HepG2 (cell line): ENCODE data around the gene NPIPB6. TPM values are rescaled to one million over a fixed set of nuclear protein-coding genes. Genes with fewer than 3 reads are reported as not detected.

ENCODE experiments used
- HDAC2 ChIP-seq: sonication (generic); formaldehyde crosslinking; IDR thresholded peaks from 2 replicates; pipeline ENCODE4 v1.4.0; 2020; ENCODE audit warnings: missing genetic modification reagents
- KAT8 ChIP-seq: IDR thresholded peaks from 2 replicates; pipeline ENCODE4 v1.6.1; 2016; ENCODE audit warnings: missing genetic modification reagents, missing compliant biosample characterization
- KDM6A ChIP-seq: IDR thresholded peaks from 2 replicates; pipeline ENCODE4 v1.6.1; 2016; ENCODE audit warnings: low read depth
- MZF1 ChIP-seq: sonication (generic); formaldehyde crosslinking; IDR thresholded peaks from 2 replicates; pipeline ENCODE4 v1.8.1; 2023; ENCODE audit warnings: mild to moderate bottlenecking, missing genetic modification reagents, borderline replicate concordance
- NFKB2 ChIP-seq: sonication (generic); formaldehyde crosslinking; IDR thresholded peaks from 2 replicates; pipeline ENCODE4 v1.4.0; 2020; ENCODE audit warnings: missing genetic modification reagents, borderline replicate concordance
- ONECUT2 ChIP-seq: sonication (generic); formaldehyde crosslinking; IDR thresholded peaks from 2 replicates; pipeline ENCODE4 v1.4.0; 2020; ENCODE audit warnings: missing genetic modification reagents
- REXO4 ChIP-seq: sonication (generic); formaldehyde crosslinking; IDR thresholded peaks from 2 replicates; pipeline ENCODE4 v1.8.0; 2022; ENCODE audit warnings: missing genetic modification reagents, mild to moderate bottlenecking, borderline replicate concordance
- SRSF9 ChIP-seq: fragments of 200-400 bp; formaldehyde crosslinking; IDR thresholded peaks from 2 replicates; pipeline ENCODE4 v1.6.1; 2018; ENCODE audit warnings: borderline replicate concordance, mild to moderate bottlenecking, low read depth, low read length; ENCODE audit not compliant: insufficient read depth, poor library complexity, severe bottlenecking
- THAP11 ChIP-seq: IDR thresholded peaks from 2 replicates; pipeline ENCODE4 v1.6.1; 2016; ENCODE audit warnings: missing biosample characterization, missing genetic modification reagents
- ZFP36L1 ChIP-seq: sonication (generic); formaldehyde crosslinking; IDR thresholded peaks from 2 replicates; pipeline ENCODE4 v1.8.0; 2022; ENCODE audit warnings: mild to moderate bottlenecking, missing genetic modification reagents, moderate library complexity
- ZIK1 ChIP-seq: sonication (generic); formaldehyde crosslinking; IDR thresholded peaks from 2 replicates; pipeline ENCODE4 v1.5.0; 2020; ENCODE audit warnings: mild to moderate bottlenecking, low read depth, missing genetic modification reagents, borderline replicate concordance
- ZNF230 ChIP-seq: sonication (generic); formaldehyde crosslinking; IDR thresholded peaks from 2 replicates; pipeline ENCODE4 v1.4.0; 2020; ENCODE audit warnings: mild to moderate bottlenecking, missing genetic modification reagents
- ZNF292 ChIP-seq: sonication (generic); formaldehyde crosslinking; IDR thresholded peaks from 2 replicates; pipeline ENCODE4 v1.8.1; 2022; ENCODE audit warnings: mild to moderate bottlenecking, low read depth, missing genetic modification reagents, borderline replicate concordance
- ZNF557 ChIP-seq: sonication (generic); formaldehyde crosslinking; IDR thresholded peaks from 2 replicates; pipeline ENCODE4 v1.4.0; 2020; ENCODE audit warnings: missing genetic modification reagents
- ZNF724P ChIP-seq: sonication (generic); formaldehyde crosslinking; IDR thresholded peaks from 2 replicates; pipeline ENCODE4 v1.8.0; 2022; ENCODE audit warnings: missing genetic modification reagents, borderline replicate concordance
- ZNF781 ChIP-seq: sonication (generic); formaldehyde crosslinking; IDR thresholded peaks from 2 replicates; pipeline ENCODE4 v1.5.1; 2020; ENCODE audit warnings: borderline replicate concordance, mild to moderate bottlenecking, missing genetic modification reagents; ENCODE audit errors: not compliant biosample characterization
- ZNF839 ChIP-seq: sonication (generic); formaldehyde crosslinking; IDR thresholded peaks from 2 replicates; pipeline ENCODE4 v1.4.0; 2020; ENCODE audit warnings: missing genetic modification reagents, mild to moderate bottlenecking, borderline replicate concordance
- polyA plus RNA-seq, 8 experiments: library from polyadenylated mRNA; depleted of rRNA in 3 of 8; stranded (reverse) in 7 of 8; unstranded in 1 of 8; fragments of >200 nt; fragmentation: Illumina TruSeq in 4 of 8; extraction: Trizol in 4 of 8; gene quantifications; 2 replicates each; pipeline versions ENCODE4 v1.2.1 to v1.2.3, GENCODE V29; 2011 to 2016; ENCODE audit warnings: low read depth in 4 of 8, missing spikeins in 1 of 8, mixed read lengths in 1 of 8; ENCODE audit not compliant: insufficient read depth in 1 of 8
- total RNA-seq, 5 experiments: library from RNA; depleted of rRNA; stranded (reverse); fragments of >200 nt; fragmentation: Illumina TruSeq; extraction: Trizol; gene quantifications; 2 replicates each; pipeline ENCODE4 v1.2.3, GENCODE V29; 2016; ENCODE audit warnings: low read depth in 1 of 5
- TF ChIP-seq, protein P1 (sequence below): sonication (generic); formaldehyde crosslinking; IDR thresholded peaks from 2 replicates; pipeline ENCODE4 v1.5.1; 2020; ENCODE audit warnings: missing genetic modification reagents, mild to moderate bottlenecking, borderline replicate concordance
- TF ChIP-seq, protein P2 (sequence below): sonication (generic); formaldehyde crosslinking; IDR thresholded peaks from 2 replicates; pipeline ENCODE4 v1.4.0; 2020; ENCODE audit warnings: mild to moderate bottlenecking, missing genetic modification reagents
- TF ChIP-seq, protein P3 (sequence below): sonication (generic); formaldehyde crosslinking; IDR thresholded peaks from 2 replicates; pipeline ENCODE4 v1.5.0; 2020; ENCODE audit warnings: mild to moderate bottlenecking, missing genetic modification reagents
- TF ChIP-seq, protein P4 (sequence below): IDR thresholded peaks from 2 replicates; pipeline ENCODE4 v1.4.0; 2020; ENCODE audit warnings: mild to moderate bottlenecking, missing genetic modification reagents

The NPIPB6 gene
- total and polyA plus RNA-seq, 2 of the 13 experiments (the other 11 are each of a cell fraction or from before 2014, with no cell fraction given) = 0.25 TPM; not detected in 1

DNA sequence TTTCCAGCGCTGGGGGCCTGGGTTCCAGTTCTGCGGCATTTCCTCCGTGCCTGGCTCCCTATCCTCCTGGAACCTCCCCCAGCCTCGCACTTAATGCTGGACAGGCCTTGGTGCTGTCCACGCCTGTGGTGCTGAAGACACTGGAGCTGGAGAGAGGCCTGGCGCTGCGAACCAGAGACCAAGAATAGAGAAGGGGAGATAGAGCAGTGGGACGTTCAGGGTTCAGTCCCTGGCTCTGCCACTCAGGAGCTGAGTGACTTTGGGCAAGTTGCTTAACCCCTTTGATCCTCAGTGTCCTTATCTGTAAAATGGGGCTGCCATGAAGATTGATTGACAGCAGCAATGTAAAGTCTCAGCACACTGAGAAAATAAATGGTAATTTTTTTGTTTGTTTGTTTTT, 59.1 kb downstream of the NPIPB6 start (continued):
- TF ChIP-seq ONECUT2 (peak; percentile 70), ZNF557 (CRISPR knock-in tag) (peak; percentile 97), ZNF230 (CRISPR knock-in tag) (peak; percentile 89; the same call in 1 of the 2 replicates), ZNF839 (CRISPR knock-in tag) (no peak), ZIK1 (CRISPR knock-in tag) (0 out of 2 replicates have a peak, but pooled peaks have one; percentile 79), NFKB2 (CRISPR knock-in tag) (peak; percentile 94), REXO4 (no peak), KAT8 (CRISPR knock-in tag) (peak; percentile 81), ZFP36L1 (CRISPR knock-in tag) (peak; percentile 73; the same call in 1 of the 2 replicates), ZNF292 (CRISPR knock-in tag) (no peak), HDAC2 (CRISPR knock-in tag) (peak; percentile 93), ZNF781 (CRISPR knock-in tag) (peak; percentile 77), MZF1 (0 out of 2 replicates have a peak, but pooled peaks have one; percentile 69), SRSF9 (no peak), KDM6A (no peak), THAP11 (CRISPR knock-in tag) (peak; percentile 77), ZNF724P (CRISPR knock-in tag) (peak; percentile 72; the same call in 1 of the 2 replicates)
- TF ChIP-seq, protein P1, sequence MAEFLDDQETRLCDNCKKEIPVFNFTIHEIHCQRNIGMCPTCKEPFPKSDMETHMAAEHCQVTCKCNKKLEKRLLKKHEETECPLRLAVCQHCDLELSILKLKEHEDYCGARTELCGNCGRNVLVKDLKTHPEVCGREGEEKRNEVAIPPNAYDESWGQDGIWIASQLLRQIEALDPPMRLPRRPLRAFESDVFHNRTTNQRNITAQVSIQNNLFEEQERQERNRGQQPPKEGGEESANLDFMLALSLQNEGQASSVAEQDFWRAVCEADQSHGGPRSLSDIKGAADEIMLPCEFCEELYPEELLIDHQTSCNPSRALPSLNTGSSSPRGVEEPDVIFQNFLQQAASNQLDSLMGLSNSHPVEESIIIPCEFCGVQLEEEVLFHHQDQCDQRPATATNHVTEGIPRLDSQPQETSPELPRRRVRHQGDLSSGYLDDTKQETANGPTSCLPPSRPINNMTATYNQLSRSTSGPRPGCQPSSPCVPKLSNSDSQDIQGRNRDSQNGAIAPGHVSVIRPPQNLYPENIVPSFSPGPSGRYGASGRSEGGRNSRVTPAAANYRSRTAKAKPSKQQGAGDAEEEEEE (CRISPR knock-in tag) = no peak
- TF ChIP-seq, protein P2, sequence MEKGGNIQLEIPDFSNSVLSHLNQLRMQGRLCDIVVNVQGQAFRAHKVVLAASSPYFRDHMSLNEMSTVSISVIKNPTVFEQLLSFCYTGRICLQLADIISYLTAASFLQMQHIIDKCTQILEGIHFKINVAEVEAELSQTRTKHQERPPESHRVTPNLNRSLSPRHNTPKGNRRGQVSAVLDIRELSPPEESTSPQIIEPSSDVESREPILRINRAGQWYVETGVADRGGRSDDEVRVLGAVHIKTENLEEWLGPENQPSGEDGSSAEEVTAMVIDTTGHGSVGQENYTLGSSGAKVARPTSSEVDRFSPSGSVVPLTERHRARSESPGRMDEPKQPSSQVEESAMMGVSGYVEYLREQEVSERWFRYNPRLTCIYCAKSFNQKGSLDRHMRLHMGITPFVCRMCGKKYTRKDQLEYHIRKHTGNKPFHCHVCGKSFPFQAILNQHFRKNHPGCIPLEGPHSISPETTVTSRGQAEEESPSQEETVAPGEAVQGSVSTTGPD (CRISPR knock-in tag) = no peak
- TF ChIP-seq, protein P3, sequence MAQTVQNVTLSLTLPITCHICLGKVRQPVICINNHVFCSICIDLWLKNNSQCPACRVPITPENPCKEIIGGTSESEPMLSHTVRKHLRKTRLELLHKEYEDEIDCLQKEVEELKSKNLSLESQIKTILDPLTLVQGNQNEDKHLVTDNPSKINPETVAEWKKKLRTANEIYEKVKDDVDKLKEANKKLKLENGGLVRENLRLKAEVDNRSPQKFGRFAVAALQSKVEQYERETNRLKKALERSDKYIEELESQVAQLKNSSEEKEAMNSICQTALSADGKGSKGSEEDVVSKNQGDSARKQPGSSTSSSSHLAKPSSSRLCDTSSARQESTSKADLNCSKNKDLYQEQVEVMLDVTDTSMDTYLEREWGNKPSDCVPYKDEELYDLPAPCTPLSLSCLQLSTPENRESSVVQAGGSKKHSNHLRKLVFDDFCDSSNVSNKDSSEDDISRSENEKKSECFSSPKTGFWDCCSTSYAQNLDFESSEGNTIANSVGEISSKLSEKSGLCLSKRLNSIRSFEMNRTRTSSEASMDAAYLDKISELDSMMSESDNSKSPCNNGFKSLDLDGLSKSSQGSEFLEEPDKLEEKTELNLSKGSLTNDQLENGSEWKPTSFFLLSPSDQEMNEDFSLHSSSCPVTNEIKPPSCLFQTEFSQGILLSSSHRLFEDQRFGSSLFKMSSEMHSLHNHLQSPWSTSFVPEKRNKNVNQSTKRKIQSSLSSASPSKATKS (CRISPR knock-in tag) = no peak
- TF ChIP-seq, protein P4, sequence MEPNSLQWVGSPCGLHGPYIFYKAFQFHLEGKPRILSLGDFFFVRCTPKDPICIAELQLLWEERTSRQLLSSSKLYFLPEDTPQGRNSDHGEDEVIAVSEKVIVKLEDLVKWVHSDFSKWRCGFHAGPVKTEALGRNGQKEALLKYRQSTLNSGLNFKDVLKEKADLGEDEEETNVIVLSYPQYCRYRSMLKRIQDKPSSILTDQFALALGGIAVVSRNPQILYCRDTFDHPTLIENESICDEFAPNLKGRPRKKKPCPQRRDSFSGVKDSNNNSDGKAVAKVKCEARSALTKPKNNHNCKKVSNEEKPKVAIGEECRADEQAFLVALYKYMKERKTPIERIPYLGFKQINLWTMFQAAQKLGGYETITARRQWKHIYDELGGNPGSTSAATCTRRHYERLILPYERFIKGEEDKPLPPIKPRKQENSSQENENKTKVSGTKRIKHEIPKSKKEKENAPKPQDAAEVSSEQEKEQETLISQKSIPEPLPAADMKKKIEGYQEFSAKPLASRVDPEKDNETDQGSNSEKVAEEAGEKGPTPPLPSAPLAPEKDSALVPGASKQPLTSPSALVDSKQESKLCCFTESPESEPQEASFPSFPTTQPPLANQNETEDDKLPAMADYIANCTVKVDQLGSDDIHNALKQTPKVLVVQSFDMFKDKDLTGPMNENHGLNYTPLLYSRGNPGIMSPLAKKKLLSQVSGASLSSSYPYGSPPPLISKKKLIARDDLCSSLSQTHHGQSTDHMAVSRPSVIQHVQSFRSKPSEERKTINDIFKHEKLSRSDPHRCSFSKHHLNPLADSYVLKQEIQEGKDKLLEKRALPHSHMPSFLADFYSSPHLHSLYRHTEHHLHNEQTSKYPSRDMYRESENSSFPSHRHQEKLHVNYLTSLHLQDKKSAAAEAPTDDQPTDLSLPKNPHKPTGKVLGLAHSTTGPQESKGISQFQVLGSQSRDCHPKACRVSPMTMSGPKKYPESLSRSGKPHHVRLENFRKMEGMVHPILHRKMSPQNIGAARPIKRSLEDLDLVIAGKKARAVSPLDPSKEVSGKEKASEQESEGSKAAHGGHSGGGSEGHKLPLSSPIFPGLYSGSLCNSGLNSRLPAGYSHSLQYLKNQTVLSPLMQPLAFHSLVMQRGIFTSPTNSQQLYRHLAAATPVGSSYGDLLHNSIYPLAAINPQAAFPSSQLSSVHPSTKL (CRISPR knock-in tag) = peak; percentile 70; the same call in 1 of the 2 replicates
